ENCODE measurements around the gene SERPIND1.

Gene SERPIND1, protein sequence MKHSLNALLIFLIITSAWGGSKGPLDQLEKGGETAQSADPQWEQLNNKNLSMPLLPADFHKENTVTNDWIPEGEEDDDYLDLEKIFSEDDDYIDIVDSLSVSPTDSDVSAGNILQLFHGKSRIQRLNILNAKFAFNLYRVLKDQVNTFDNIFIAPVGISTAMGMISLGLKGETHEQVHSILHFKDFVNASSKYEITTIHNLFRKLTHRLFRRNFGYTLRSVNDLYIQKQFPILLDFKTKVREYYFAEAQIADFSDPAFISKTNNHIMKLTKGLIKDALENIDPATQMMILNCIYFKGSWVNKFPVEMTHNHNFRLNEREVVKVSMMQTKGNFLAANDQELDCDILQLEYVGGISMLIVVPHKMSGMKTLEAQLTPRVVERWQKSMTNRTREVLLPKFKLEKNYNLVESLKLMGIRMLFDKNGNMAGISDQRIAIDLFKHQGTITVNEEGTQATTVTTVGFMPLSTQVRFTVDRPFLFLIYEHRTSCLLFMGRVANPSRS

GRCh38 chr22:20773793-20774212 is at the start of gene SERPIND1:
TSS of gene SERPIND1 (plus strand) at chr22:20774113. CDS start at chr22:20779313, 5,200 bp downstream.
- Histone ChIP-seq H3F3A (ENCODE audit: insufficient read depth, low read length) (no peaks in the 10 kb centered on the region), H3K79me2 (ENCODE audit: low read length) (no peaks in the 10 kb centered on the region), H3K4me3 (ENCODE audit: low read length) (no peak within 1 kb of the TSS), H2AFZ (ENCODE audit: low read length) (no peak within 1 kb of the TSS), H3K4me1 (ENCODE audit: low read length) (no peaks in the 10 kb centered on the region), H3K4me2 (ENCODE audit: low read depth, low read length) (no peak within 1 kb of the TSS), H4K20me1 (ENCODE audit: insufficient read depth, low read length) (no peaks in the 10 kb centered on the region), H3K9me2 (replicated peaks; ENCODE audit: insufficient read depth, low read length) (no peaks in the 10 kb centered on the region), H3K27ac (ENCODE audit: low read length) (no peak within 1 kb of the TSS), H3K9ac (ENCODE audit: low read length) (no peak within 1 kb of the TSS), H3K27me3 (replicated peaks; ENCODE audit: insufficient read depth, low read length) (no peaks in the 10 kb centered on the region), H3K36me3 (replicated peaks; ENCODE audit: insufficient read depth, low read length) (no peaks in the 10 kb centered on the region), H3K9me3 (replicated peaks; ENCODE audit: insufficient read depth, low read length) (no peaks in the 10 kb centered on the region)
- no peak for TF ChIP-seq EZH2phosphoT487 (IDR thresholded peaks at IDR 0.05; ENCODE audit: low read length)
- no peak for DNase-seq

- Histone ChIP-seq H3K9me2 (replicated peaks; ENCODE audit: insufficient read depth, low read length) (no peaks in the 10 kb centered on the region), H3K27me3 (replicated peaks; ENCODE audit: insufficient read depth, low read length) (no peaks in the 10 kb centered on the region), H3K4me1 (ENCODE audit: low read length) (peaks cover 9% of the 10 kb centered on the region; the same call in 1 of the 2 replicates), H3K27ac (ENCODE audit: low read length) (no peak overlapping the region), H4K20me1 (ENCODE audit: insufficient read depth, low read length) (no peaks in the 10 kb centered on the region), H3K9ac (ENCODE audit: low read length) (no peak overlapping the region), H3K4me3 (ENCODE audit: low read length) (no peak overlapping the region), H3K4me2 (ENCODE audit: low read depth, low read length) (no peak overlapping the region), H2AFZ (ENCODE audit: low read length) (no peak overlapping the region), H3K36me3 (replicated peaks; ENCODE audit: insufficient read depth, low read length) (0 out of 2 replicates have a peak, but pooled peaks cover 5% of the 10 kb centered on the region), H3K9me3 (replicated peaks; ENCODE audit: insufficient read depth, low read length) (no peaks in the 10 kb centered on the region), H3K79me2 (ENCODE audit: low read length) (no peaks in the 10 kb centered on the region), H3F3A (ENCODE audit: insufficient read depth, low read length) (no peaks in the 10 kb centered on the region)
- no peak for DNase-seq
- TF ChIP-seq CTCF (IDR thresholded peaks at IDR 0.05; ENCODE audit: low read length) (no peak), EZH2 (optimal IDR thresholded peaks at IDR 0.05; ENCODE audit: low read depth, low read length) (no peak), EZH2phosphoT487 (IDR thresholded peaks at IDR 0.05; ENCODE audit: low read length) (no peak)
These were observed 49.0 kb upstream of the SERPIND1 start for GRCh38 chr22:20724676-20725454.

DNA sequence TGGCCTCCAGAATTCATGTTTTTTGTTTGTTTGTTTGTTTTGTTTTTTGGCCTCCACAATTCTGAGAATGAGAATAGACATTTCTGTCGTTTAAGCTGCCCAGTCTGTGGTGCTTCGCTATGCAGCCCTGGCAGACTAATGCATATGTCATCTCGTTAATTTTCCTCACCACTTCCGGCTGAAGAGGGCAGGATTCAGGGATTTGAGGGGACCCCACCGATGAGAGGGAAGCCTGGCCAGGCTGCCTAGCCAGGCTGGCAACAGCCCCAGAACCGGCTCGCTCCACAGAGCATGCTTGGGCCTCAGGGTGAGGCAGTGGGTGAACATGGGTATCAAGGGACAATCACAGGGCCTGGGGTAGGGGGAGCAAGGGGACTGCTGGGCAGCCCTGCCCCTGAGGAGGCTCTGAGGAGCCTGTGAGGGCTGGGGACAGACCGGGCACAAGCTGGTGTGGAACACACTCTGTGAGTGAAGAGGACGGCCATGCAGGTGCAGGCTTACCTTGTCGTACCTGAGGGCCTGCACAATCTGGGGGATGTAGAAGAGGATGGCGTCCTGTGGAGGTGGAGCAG is 47.8 kb upstream of the SERPIND1 start:
- Histone ChIP-seq H3K9ac (ENCODE audit: low read length) (no peak overlapping the region), H3K4me1 (ENCODE audit: low read length) (peaks cover 9% of the 10 kb centered on the region; the same call in 1 of the 2 replicates), H3K27ac (ENCODE audit: low read length) (no peak overlapping the region), H3K4me3 (ENCODE audit: low read length) (no peak overlapping the region), H3K9me3 (replicated peaks; ENCODE audit: insufficient read depth, low read length) (no peaks in the 10 kb centered on the region), H3K4me2 (ENCODE audit: low read depth, low read length) (no peak overlapping the region), H3K79me2 (ENCODE audit: low read length) (no peaks in the 10 kb centered on the region), H4K20me1 (ENCODE audit: insufficient read depth, low read length) (no peaks in the 10 kb centered on the region), H3F3A (ENCODE audit: insufficient read depth, low read length) (no peaks in the 10 kb centered on the region), H3K9me2 (replicated peaks; ENCODE audit: insufficient read depth, low read length) (no peaks in the 10 kb centered on the region), H3K36me3 (replicated peaks; ENCODE audit: insufficient read depth, low read length) (0 out of 2 replicates have a peak, but pooled peaks cover 5% of the 10 kb centered on the region), H3K27me3 (replicated peaks; ENCODE audit: insufficient read depth, low read length) (no peaks in the 10 kb centered on the region), H2AFZ (ENCODE audit: low read length) (no peak overlapping the region)
- DNase-seq = no peak
- TF ChIP-seq EZH2phosphoT487 (IDR thresholded peaks at IDR 0.05; ENCODE audit: low read length) = no peak
- TF ChIP-seq CTCF (IDR thresholded peaks at IDR 0.05; ENCODE audit: low read length) = no peak
- TF ChIP-seq EZH2 (optimal IDR thresholded peaks at IDR 0.05; ENCODE audit: low read depth, low read length) = no peak
